OCI-LY3 (cell line): ENCODE data around the gene OPN1MW3.

ENCODE experiments used
- CTCF ChIP-seq: fragments of 200-600, 300-600 bp; sonication (generic); IDR thresholded peaks from 2 replicates; pipeline ENCODE4 v1.5.1; 2014; ENCODE audit warnings: antibody characterized with exemption, low read length, low read depth
- EZH2phosphoT487 ChIP-seq: fragments of 200-600 bp; shearing (Covaris generic); IDR thresholded peaks from 2 replicates; pipeline ENCODE4 v1.6.1; 2018; ENCODE audit warnings: antibody characterized with exemption, mixed run types, low read depth

DNA sequence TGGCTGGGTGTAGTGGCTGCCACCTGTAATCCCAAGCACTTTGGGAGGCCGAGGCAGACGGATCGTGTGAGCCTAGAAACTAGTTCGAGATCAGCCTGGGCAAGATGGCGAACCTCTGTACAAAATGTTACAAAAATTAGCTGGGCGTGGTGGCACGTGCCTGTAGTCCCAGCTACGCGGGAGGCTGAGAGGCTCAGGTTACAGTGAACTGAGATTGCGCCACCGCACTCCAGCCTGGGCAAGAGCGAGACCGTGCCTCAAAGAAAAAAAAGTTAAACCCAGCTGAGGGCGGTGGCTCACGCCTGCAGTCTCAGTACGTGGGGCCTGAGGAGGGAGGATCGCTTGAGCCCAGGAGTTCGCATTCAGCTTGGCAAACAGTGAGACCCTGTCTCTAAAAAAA lies 39.3 kb downstream of the OPN1MW3 start:
- TF ChIP-seq CTCF (no peak), EZH2phosphoT487 (no peak)
